ENCODE measurements around the gene IPO9.
"Not testable (repeated sequence)": the region's sequence is repeated elsewhere in the genome, so short reads cannot be mapped to it uniquely, and the experiment has no call there.

IPO9 gene

GRCh38 chr1:201895913-201896807 is 67.2 kb downstream of the IPO9 start:
- DNase-seq (ENCODE audit: low spot score): peak; percentile 95
- TF ChIP-seq CTCF (IDR thresholded peaks at IDR 0.05): peak; percentile 89
- peak overlapping the region; percentile 2 for H3K4me3 ChIP-seq
- H3K27ac ChIP-seq: peak overlapping the region; percentile 58 to 91

DNA sequence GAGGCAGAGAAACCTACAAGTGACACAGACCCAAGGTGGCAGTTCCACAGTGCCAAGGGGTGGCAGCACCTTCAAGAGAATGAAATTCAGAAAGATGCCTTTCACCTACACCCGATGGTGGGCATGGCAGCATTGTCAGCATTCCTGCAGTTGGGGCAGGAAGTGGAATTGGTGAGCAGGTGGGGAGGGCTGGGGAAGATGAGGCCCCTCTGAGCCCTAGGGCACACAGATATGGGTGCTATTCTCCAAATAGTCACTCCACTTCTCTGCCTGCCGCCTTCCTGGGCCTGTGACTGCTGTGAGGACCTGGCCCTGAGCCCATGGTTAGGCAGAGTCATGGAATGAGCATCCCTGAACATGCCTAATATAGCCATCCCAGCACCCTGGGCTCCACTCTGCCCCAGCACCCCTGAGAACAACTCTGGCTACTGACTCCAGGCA is 68.0 kb downstream of the IPO9 start:
- no peak for DNase-seq (ENCODE audit: low spot score)
- no peak overlapping the region for H3K4me3 ChIP-seq
- no peak for TF ChIP-seq CTCF (IDR thresholded peaks at IDR 0.05)
- H3K27ac ChIP-seq: peak overlapping the region; percentile 58 to 91

DNA sequence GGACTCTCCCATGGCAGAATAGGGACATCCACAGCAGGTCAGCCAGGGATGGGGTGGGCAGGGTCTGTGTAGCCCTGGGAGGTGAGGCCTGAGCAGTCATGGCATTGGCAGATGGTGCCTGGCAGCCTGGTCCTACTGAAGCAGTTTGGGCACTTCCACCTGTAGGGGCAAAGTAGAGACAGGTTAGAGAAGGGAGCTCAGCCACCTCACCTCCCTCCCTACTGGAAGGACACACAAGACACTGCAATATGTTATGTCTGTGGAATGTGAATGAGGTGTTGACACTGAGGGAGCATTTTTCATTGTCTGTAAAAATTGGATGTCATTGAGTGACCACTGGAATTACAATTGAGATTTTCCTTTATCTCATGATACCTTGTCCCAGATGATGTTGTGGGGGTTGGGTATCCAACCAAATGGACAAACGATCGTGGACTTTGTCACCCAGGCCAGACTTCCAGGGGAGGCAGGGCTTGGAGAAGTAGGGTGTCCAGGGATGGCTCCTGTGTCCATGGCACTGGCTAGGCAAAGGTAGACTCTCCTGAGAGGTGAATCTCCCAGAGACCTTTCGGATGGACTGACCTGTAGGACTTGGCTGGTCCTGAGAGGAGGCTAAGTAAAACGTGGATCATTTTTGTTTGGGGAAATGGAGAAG is 69.4 kb downstream of the IPO9 start:
- no peak overlapping the region for H3K4me3 ChIP-seq
- no peak for DNase-seq (ENCODE audit: low spot score)
- no peak for TF ChIP-seq CTCF (IDR thresholded peaks at IDR 0.05)
- peak overlapping the region; percentile 58 to 91 for H3K27ac ChIP-seq

GRCh38 chr1:201898992-201899391 is 70.0 kb downstream of the IPO9 start:
- Histone ChIP-seq H3K4me3 (peak overlapping the region; percentile 3), H3K27ac (peak overlapping the region; percentile 58 to 91)
- no peak for DNase-seq (ENCODE audit: low spot score)
- no peak for TF ChIP-seq CTCF (IDR thresholded peaks at IDR 0.05)

GRCh38 chr1:201899683-201900429 is 70.9 kb downstream of the IPO9 start:
- DNase-seq (ENCODE audit: low spot score): no peak
- peak overlapping the region; percentile 3 for H3K4me3 ChIP-seq
- TF ChIP-seq CTCF (IDR thresholded peaks at IDR 0.05): no peak
- H3K27ac ChIP-seq: peak overlapping the region; percentile 58 to 91

DNA sequence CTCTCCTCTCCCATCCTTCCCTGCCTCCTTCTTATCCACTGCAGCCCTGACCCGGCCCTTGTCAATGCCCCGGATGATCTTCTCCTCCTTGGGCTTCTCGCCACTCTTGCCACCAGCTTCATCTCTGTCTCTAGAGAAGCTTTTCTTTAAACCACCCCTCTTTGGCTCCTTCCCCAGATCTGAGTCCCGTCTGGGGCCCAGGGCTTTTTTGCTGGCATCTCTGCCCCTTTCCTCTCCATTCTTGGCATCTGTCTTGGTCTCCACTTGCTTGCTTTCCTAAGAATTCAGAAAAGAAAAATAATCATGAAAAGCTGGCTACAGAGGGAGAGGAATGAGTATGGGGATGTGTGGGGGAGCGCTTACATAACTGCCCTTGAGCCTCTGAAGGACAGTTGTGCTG is 71.5 kb downstream of the IPO9 start:
- no peak for TF ChIP-seq CTCF (IDR thresholded peaks at IDR 0.05)
- no peak for DNase-seq (ENCODE audit: low spot score)
- H3K4me3 ChIP-seq: no peak overlapping the region
- peak overlapping the region; percentile 58 to 91 for H3K27ac ChIP-seq

DNA sequence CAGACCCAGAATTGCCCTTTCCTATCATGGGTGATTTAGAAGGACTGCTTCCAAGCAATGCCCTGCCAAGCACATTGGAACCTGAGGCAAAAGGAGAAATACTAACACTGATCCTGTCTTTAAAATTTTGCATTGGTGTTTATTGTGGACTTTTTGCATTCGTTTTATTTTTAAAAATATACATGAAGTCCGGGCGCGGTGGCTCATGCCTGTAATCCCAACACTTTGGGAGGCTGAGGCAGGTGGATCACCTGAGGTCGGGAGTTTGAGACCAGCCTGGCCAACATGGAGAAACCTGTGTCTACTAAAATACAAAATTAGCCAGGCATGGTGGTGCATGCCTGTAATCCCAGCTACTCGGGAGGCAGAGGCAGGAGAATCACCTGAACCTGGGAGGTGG is 72.1 kb downstream of the IPO9 start:
- not testable (repeated sequence) for H3K4me3 ChIP-seq; DNase-seq (ENCODE audit: low spot score)
- peak overlapping the region; percentile 58 to 91 for H3K27ac ChIP-seq

Data from coronary artery (tissue), 2 donors.